ENCODE results near the gene HEXA. TPM values are rescaled to one million over a fixed set of nuclear protein-coding genes. Genes with fewer than 3 reads are reported as not detected.

HEXA gene
- polyA plus RNA-seq, 2 of the 4 experiments (the other 2 are of a cell fraction): 112 to 148 TPM

DNA sequence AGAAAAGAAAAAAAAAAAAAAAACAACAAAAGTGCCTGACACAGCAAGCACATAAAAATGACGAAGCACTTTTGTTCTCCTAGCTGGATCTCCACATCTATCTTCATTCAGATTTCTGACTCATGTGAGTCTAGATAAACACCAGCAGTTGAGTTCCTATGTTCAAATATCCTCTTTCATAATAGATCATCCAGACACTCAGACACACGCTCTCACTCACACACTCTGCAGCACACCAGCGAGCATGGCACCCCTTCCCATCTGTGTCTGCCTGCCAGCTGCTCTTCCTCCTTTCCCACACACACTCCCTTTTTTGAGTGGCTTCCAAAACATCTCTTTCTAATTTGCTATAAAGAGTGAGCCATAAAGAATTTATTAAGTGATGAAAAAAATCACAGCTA is 36.0 kb downstream of the HEXA start (continued):
- TF ChIP-seq RFX5 (IDR thresholded peaks at IDR 0.05) (0 out of 2 replicates have a peak, but pooled peaks have one; percentile 32), CHD2 (IDR thresholded peaks at IDR 0.05; ENCODE audit: low read length, partially characterized antibody) (no peak), NFE2L2 (conservative IDR thresholded peaks at IDR 0.05; ENCODE audit: low read length) (peak; percentile 77), MAFK (IDR thresholded peaks at IDR 0.05; ENCODE audit: partially characterized antibody) (peak; percentile 99), TP53 (CRISPR knock-in tag; IDR thresholded peaks at IDR 0.05) (no peak), HOXB5 (CRISPR knock-in tag; IDR thresholded peaks at IDR 0.05) (peak; percentile 69; the same call in 1 of the 2 replicates), ZC3H11A (IDR thresholded peaks at IDR 0.05) (no peak), CEBPB (IDR thresholded peaks at IDR 0.05) (peak; percentile 54 to 71; a peak in 3 of 4 replicates)
- TF ChIP-seq, protein P1, sequence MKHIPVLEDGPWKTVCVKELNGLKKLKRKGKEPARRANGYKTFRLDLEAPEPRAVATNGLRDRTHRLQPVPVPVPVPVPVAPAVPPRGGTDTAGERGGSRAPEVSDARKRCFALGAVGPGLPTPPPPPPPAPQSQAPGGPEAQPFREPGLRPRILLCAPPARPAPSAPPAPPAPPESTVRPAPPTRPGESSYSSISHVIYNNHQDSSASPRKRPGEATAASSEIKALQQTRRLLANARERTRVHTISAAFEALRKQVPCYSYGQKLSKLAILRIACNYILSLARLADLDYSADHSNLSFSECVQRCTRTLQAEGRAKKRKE (CRISPR knock-in tag; IDR thresholded peaks at IDR 0.05; ENCODE audit: low read depth): peak; percentile 13; the same call in 1 of the 2 replicates

- ATAC-seq: peak; percentile 36 to 46; a peak in 5 of 6 replicates
- CTCF ChIA-PET: interaction anchor here (0.8 to 6.2 kb wide), 10 partner anchors 15 to 743 kb away, joined by 3 to 39 read pairs (median 3); no protein-coding TSS in a partner anchor
- Histone ChIP-seq H3K4me3 (no peak overlapping the region), H3K4me1 (peaks cover 34% of the 10 kb centered on the region), H3K4me2 (peak overlapping the region; percentile 71), H3K9me3 (no peaks in the 10 kb centered on the region), H3K27ac (peak overlapping the region; percentile 83 to 84)
- TF ChIP-seq, protein P2, sequence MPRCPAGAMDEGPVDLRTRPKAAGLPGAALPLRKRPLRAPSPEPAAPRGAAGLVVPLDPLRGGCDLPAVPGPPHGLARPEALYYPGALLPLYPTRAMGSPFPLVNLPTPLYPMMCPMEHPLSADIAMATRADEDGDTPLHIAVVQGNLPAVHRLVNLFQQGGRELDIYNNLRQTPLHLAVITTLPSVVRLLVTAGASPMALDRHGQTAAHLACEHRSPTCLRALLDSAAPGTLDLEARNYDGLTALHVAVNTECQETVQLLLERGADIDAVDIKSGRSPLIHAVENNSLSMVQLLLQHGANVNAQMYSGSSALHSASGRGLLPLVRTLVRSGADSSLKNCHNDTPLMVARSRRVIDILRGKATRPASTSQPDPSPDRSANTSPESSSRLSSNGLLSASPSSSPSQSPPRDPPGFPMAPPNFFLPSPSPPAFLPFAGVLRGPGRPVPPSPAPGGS (IDR thresholded peaks at IDR 0.05): 0 out of 3 replicates have a peak, but pooled peaks have one; percentile 23
- TF ChIP-seq CBX2 (IDR thresholded peaks at IDR 0.05; ENCODE audit: borderline replicate concordance, low read depth) (no peak), HEYL (CRISPR knock-in tag; IDR thresholded peaks at IDR 0.05) (no peak), JUN (IDR thresholded peaks at IDR 0.05) (peak; percentile 38 to 51; a peak in 1 of 5 replicates), JUNB (IDR thresholded peaks at IDR 0.05) (peak; percentile 36; the same call in 1 of the 2 replicates), FOSB (CRISPR knock-in tag; IDR thresholded peaks at IDR 0.05) (no peak), CEBPB (IDR thresholded peaks at IDR 0.05) (peak; percentile 70 to 88; a peak in 3 of 4 replicates), EP300 (IDR thresholded peaks at IDR 0.05) (peak in 1 of 2 experiments; percentile 59; a peak in 1 of 5 replicates)
- TF ChIP-seq, protein P3, sequence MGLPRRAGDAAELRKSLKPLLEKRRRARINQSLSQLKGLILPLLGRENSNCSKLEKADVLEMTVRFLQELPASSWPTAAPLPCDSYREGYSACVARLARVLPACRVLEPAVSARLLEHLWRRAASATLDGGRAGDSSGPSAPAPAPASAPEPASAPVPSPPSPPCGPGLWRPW (IDR thresholded peaks at IDR 0.05): peak; percentile 63; the same call in 1 of the 2 replicates
- FAIRE-seq: no peak
- POLR2A ChIA-PET: interaction anchor here (0.5 to 2.7 kb wide), 4 partner anchors 26 to 135 kb away, joined by 4 to 16 read pairs (median 8); partner anchors contain the start of genes HEXA and PKM
- DNase-seq (ENCODE audit: low read depth in 1 of 2, low spot score in 1 of 2): peak in 1 of 2 experiments; percentile 42
- 85% methylated on average over 9 of the region's 9 CpGs for WGBS (ENCODE audit: missing lambda C conversion rate)
Measured at GRCh38 chr15:72338617-72339321, 37.0 kb downstream of the HEXA start.

DNA sequence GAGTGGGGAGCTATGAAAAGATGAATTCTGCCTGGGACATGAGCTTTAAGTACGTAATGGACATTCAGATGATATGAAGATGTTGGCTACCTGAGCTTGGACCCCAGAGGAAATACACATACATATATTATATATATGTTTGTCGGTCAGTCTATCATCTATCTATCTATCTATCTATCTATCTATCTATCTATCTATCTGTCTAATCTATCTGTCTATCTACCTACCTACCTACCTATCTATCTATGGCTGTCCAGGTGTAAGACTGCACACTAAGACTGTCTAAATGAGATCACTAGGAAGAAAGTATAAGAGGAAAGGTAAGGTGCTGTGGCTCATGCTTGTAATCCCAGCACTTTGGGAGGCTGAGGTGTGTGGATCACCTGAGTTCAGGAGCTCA is 37.7 kb downstream of the HEXA start:
- Histone ChIP-seq H3K9me3 (no peaks in the 10 kb centered on the region), H3K4me3 (no peak overlapping the region), H3K27ac (peak overlapping the region; percentile 83 to 84; a peak in 5 of 6 replicates), H3K4me1 (peaks cover 34% of the 10 kb centered on the region), H3K4me2 (no peak overlapping the region)
- ChIA-PET CTCF (interaction anchor here (1.0 to 6.2 kb wide), 5 partner anchors 12 to 135 kb away, joined by 3 to 39 read pairs (median 3); no protein-coding TSS in a partner anchor), POLR2A (interaction anchor here (0.5 kb wide), 1 partner anchor 27 kb away, joined by 4 read pairs; no protein-coding TSS in a partner anchor)
- no peak for DNase-seq (ENCODE audit: low read depth in 1 of 2, low spot score in 1 of 2)
- ATAC-seq: no peak
- no peak for FAIRE-seq
- WGBS (ENCODE audit: missing lambda C conversion rate): 96% methylated on average over 2 of the region's 2 CpGs
- no peak for TF ChIP-seq JUNB (IDR thresholded peaks at IDR 0.05)
- no peak for TF ChIP-seq TFCP2L1 (CRISPR knock-in tag; IDR thresholded peaks at IDR 0.05)
- no peak for TF ChIP-seq EHMT2 (IDR thresholded peaks at IDR 0.05; ENCODE audit: low read depth)
- no peak for TF ChIP-seq CBX8 (IDR thresholded peaks at IDR 0.05)
- TF ChIP-seq BHLHE40 (IDR thresholded peaks at IDR 0.05; ENCODE audit: low read depth, low read length): no peak
- no peak for TF ChIP-seq CBX2 (IDR thresholded peaks at IDR 0.05; ENCODE audit: borderline replicate concordance, low read depth)
- no peak for TF ChIP-seq RCOR1 (IDR thresholded peaks at IDR 0.05; ENCODE audit: low read depth, low read length)
- no peak for TF ChIP-seq E2F6 (IDR thresholded peaks at IDR 0.05; ENCODE audit: borderline replicate concordance, low read depth)
- TF ChIP-seq RAD21 (conservative IDR thresholded peaks at IDR 0.05 in 1 of 2, IDR thresholded peaks at IDR 0.05 in 1 of 2): no peak

All from A549 (cell line).